ENCODE data around the gene CENPX. TPM values are rescaled to one million over a fixed set of nuclear protein-coding genes. Genes with fewer than 3 reads are reported as not detected.
"Not testable (repeated sequence)": the region's sequence is repeated elsewhere in the genome, so short reads cannot be mapped to it uniquely, and the experiment has no call there.

CENPX gene
- total RNA-seq, 1 donor from 2014 or later, result 69.3 TPM

- peaks cover 9% of the 10 kb centered on the region for H3K36me3 Mint-ChIP-seq
- no peaks in the 10 kb centered on the region for H3K4me1 Mint-ChIP-seq (ENCODE audit: unreplicated experiment)
- no peak for DNase-seq (ENCODE audit: extremely low spot score, unreplicated experiment)
Measured at GRCh38 chr17:81987161-81987770, 35.4 kb downstream of the CENPX start.

GRCh38 chr17:81986606-81987005 is 36.1 kb downstream of the CENPX start:
- no peaks in the 10 kb centered on the region for H3K9me3 Mint-ChIP-seq
- no peak for DNase-seq (ENCODE audit: extremely low spot score, unreplicated experiment)
- H3K4me1 Mint-ChIP-seq (ENCODE audit: unreplicated experiment), result no peaks in the 10 kb centered on the region
- H3K36me3 Mint-ChIP-seq, result peaks cover 9% of the 10 kb centered on the region
- no peak for TF ChIP-seq CTCF (conservative IDR thresholded peaks at IDR 0.05)
- H3K27ac Mint-ChIP-seq, result no peak overlapping the region
- H3K4me3 Mint-ChIP-seq, result no peak overlapping the region
- no peaks in the 10 kb centered on the region for H3K27me3 Mint-ChIP-seq

More at GRCh38 chr17:81987161-81987770, 35.4 kb downstream of the CENPX start:
- no peak for TF ChIP-seq CTCF (conservative IDR thresholded peaks at IDR 0.05)
- Mint-ChIP-seq H3K9me3 (no peaks in the 10 kb centered on the region), H3K4me3 (no peak overlapping the region), H3K27ac (no peak overlapping the region), H3K27me3 (no peaks in the 10 kb centered on the region)

GRCh38 chr17:81984773-81985410 is 37.8 kb downstream of the CENPX start:
- no peak for DNase-seq (ENCODE audit: extremely low spot score, unreplicated experiment)
- H3K27ac Mint-ChIP-seq, result no peak overlapping the region
- peaks cover 7% of the 10 kb centered on the region for H3K36me3 Mint-ChIP-seq
- no peak for TF ChIP-seq CTCF (conservative IDR thresholded peaks at IDR 0.05)
- H3K4me3 Mint-ChIP-seq, result no peak overlapping the region
- no peaks in the 10 kb centered on the region for H3K4me1 Mint-ChIP-seq (ENCODE audit: unreplicated experiment)
- no peaks in the 10 kb centered on the region for H3K9me3 Mint-ChIP-seq
- H3K27me3 Mint-ChIP-seq, result no peaks in the 10 kb centered on the region

GRCh38 chr17:81983639-81984373 is 38.9 kb downstream of the CENPX start:
- Mint-ChIP-seq H3K36me3 (peaks cover 7% of the 10 kb centered on the region), H3K9me3 (no peaks in the 10 kb centered on the region), H3K27ac (no peak overlapping the region), H3K4me1 (ENCODE audit: unreplicated experiment) (no peaks in the 10 kb centered on the region), H3K27me3 (no peaks in the 10 kb centered on the region), H3K4me3 (no peak overlapping the region)
- DNase-seq (ENCODE audit: extremely low spot score, unreplicated experiment), result no peak
- no peak for TF ChIP-seq CTCF (conservative IDR thresholded peaks at IDR 0.05)

- Mint-ChIP-seq H3K4me1 (ENCODE audit: unreplicated experiment) (no peaks in the 10 kb centered on the region), H3K36me3 (peaks cover 7% of the 10 kb centered on the region), H3K27ac (no peak overlapping the region), H3K27me3 (no peaks in the 10 kb centered on the region), H3K9me3 (no peaks in the 10 kb centered on the region), H3K4me3 (no peak overlapping the region)
- no peak for DNase-seq (ENCODE audit: extremely low spot score, unreplicated experiment)
- no peak for TF ChIP-seq CTCF (conservative IDR thresholded peaks at IDR 0.05)
Measured at GRCh38 chr17:81983011-81983638, 39.6 kb downstream of the CENPX start.

- not testable (repeated sequence) for H3K36me3 Mint-ChIP-seq; H3K9me3 Mint-ChIP-seq; H3K4me1 Mint-ChIP-seq (ENCODE audit: unreplicated experiment); H3K27me3 Mint-ChIP-seq; DNase-seq (ENCODE audit: extremely low spot score, unreplicated experiment); H3K27ac Mint-ChIP-seq; H3K4me3 Mint-ChIP-seq
Measured at GRCh38 chr17:81981511-81981910, 41.2 kb downstream of the CENPX start.

Data from type B pancreatic cell (in vitro differentiated cells).